HG03039 (cell line): ENCODE measurements around the gene AVL9.
A peak's percentile ranks its signal among the peaks of the same experiment; 100 is the strongest.
"Not testable (repeated sequence)": the region's sequence is repeated elsewhere in the genome, so short reads cannot be mapped to it uniquely, and the experiment has no call there.

Experiments
- ATAC-seq: cut with Tn5 transposase; IDR thresholded peaks from one replicate; pipeline ENCODE4 v1.9.1; 2021; ENCODE audit warnings: mild to moderate bottlenecking, moderate library complexity; ENCODE audit not compliant: unreplicated experiment

Gene AVL9

DNA sequence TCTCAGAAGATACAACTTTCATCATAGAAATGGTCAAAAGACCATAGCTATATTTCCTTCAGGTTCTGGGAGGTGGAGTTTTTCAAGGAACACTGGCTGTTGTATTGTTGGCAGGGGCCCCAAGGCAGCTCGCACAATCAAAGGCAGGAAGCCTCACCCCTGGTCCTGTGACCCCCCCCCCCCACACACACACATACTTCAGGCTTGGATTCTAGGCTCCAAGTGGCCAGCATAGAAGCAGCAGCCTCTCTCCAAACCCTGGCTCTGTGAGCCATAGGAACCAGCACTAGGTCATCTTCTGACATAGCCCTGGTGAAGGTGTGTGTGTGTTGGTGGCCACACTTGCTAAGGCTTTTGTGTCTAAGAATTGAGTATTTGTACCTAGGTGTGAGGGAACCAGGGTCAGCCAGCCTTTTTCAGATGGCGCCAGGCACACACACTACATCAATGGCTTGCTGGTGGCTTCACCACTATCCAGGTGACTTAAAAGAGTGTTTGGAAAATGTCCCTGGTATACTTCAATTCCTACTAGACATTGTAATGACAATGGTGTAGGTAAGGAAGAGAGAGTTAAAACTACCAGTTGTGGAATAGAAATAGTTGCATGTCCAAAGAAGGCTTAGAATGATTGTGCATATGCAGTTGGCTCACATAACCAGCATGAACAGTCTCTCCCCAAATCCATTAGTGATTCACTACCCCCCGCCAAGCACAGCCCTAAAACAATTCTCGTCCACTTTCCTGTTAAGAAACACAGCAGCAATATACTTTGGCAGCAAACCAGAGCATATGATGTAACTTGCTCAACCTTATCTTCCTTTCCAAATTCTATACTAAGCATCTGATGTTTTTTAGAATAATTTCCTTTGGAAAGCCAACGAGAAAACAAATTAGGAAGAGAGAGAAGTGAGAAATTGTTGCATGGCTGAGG is 91.3 kb downstream of the AVL9 start:
- no peak for ATAC-seq

DNA sequence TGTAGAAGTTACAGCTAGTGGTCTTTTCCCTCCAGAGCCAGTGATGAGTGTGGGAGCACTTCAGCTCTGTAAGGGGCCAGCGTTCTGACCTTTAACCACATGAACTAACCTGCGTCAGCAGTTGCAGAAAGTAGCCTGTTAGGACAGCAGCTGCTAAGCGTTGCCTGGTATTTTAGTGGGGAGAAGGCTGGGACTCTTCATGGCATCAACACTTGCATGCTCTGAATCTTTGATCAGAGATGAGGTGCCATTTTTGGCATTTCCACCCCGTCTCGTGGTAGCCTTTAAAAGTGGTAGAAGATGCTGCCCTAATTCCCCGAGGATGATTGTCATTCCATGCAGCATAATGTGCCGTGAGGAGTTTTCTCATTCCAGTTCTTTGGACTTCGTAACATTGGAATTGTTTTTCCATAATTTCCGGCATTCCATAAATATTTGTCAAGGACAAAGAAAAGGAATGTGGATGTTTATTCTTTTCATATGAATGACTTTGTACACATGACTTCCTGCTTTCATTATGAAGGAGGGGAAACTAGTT is 92.2 kb downstream of the AVL9 start:
- no peak for ATAC-seq

DNA sequence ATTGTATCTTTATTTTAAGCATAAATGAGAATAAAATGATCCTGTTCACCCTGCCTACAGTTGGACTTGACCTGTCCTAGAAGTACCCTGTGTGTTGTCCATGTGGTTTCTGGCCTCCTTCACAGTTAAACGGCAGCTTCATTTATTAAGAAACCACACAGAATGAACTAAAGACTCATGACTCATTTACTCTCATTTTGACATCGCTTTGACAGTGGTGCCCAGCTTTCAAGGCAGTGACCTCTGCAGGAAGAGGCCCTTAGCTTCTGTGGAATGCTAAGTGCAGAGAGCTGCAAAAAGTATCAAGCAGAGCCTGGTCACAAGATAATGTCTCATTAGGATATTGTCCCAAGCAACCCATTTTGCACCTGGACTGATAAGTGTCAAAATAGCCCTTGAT is 93.4 kb downstream of the AVL9 start:
- ATAC-seq, result peak; percentile 74

DNA sequence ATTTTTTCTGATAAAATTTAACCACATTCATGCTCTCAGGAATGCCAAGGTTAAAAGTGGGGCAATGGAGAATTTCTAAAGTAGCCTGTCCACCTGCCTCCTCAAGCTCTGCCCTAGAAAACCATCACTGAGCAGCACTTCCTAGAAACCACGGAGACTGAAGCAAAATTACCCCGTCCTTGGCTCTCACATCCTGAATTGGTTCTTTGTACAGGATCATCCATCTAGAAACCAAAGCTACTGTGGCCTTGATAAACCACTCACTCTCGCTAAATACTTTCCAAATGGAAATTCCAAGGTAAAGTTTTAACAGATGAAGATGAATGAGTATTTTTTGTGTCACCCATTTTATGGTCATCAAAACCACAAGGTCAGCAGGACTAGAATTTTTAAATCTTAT is 96.6 kb downstream of the AVL9 start:
- no peak for ATAC-seq

DNA sequence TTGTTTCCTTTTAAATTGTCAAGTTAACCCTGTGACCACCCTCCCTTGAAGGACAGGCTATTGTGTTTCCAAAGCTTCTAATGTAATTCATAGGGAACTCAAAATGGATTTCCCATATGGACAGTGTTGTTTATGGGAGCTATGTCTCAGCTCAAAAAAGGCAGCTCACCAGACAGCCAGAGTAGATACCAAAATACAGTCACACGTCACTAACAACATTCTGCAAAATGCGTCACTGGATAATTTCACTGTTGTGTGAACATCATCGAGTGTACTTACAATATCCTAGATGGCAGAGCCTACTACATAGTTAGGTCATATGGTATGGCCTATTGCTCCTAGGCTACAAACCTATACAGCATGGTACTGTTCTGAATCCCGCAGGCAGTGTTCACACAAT is 97.4 kb downstream of the AVL9 start:
- ATAC-seq, result no peak

DNA sequence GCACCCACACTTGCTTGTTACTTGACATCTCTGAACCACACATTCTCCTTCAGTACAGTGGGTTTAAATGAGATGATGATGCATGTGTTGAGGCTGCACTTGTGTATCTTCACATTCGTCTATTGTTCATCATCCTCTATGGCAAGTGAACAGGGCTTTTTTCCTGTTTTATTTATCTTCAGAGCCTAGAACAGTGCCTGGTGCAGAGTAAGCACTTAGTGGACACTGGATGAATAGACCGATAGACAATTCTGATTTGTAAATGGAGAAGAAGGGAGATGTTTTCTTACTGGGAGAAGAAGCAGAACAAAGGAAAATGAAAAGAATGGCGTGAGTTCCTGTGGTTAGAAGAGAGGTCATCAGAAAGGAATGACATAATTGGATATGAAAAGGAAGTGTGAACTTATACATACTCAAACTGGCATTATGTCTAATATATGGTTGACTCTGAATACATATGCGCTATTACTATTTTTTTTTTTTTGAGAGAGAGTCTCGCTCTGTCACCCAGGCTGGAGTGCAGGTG is 99.7 kb downstream of the AVL9 start:
- no peak for ATAC-seq

DNA sequence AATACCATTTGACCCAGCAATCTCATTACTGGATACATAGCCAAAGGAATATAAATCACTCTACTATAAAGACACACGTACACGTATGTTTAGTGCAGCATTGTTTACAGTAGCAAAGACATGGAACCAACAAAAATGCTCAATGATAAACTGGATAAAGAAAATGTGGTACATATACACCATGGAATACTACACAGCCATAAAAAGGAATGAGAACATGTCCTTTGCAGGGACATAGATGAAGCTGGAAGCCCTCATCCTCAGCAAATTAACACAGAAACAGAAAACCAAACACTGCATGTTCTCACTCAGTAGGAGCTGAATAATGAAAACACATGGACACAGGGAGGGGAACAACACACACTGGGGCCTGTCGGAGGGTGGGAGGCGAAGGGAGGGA is 105.9 kb downstream of the AVL9 start:
- not testable (repeated sequence) for ATAC-seq

DNA sequence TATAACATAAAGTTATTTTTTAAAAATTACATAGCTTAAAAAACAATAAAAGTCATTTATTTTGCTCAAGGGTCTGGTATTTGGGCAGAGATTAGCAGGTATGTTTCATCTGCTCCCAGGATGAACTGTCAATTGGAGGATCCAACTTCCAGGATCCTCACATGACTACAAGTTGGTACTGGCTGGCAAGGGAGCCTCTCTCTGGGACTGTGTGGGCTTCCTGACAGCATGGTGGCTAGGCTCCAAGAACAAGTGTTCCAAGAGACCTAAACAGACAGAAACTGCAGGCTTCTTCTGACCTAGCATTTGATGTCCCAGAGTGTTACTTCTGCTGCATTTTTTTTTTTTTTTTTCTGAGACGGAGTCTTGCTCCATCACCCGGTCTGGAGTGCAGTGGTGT is 107.2 kb downstream of the AVL9 start:
- ATAC-seq, result no peak

DNA sequence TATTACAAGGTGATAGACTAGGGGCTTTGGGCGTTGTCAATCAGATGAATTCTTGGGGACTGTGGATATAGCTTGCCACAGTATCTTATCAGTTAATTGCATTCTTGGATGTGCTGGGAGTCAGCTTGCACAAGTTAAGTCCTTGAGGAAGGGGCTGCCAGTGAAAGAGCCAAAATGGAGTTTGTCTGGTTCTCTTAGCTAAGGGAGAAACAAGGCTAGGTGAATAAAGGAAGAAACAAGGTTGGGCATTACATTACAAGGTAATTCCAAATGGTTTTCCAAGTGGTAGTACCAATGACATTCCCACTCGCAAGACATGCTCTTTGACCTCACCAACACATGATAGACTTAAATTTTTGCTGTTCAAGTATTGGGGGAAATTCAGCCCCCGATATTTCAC is 108.2 kb downstream of the AVL9 start:
- ATAC-seq, result not testable (repeated sequence)

DNA sequence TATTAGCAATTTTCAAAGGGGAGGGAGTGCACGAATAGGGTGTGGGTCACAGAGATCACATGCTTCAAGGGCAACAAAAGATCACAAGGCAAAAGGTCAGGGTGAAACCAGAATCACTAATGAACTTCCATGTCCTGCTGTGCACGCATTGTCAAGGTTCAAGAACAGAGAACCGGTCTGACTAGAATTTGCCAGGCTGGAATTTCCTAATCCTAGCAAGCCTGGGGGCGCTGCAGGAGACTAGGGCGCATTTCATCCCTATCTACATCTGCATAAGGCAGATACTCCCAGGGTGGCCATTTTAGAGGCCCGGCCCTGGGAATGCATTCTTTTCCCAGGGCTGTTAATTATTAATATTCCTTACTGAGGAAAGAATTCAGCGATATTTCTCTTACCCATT is 108.8 kb downstream of the AVL9 start:
- not testable (repeated sequence) for ATAC-seq

DNA sequence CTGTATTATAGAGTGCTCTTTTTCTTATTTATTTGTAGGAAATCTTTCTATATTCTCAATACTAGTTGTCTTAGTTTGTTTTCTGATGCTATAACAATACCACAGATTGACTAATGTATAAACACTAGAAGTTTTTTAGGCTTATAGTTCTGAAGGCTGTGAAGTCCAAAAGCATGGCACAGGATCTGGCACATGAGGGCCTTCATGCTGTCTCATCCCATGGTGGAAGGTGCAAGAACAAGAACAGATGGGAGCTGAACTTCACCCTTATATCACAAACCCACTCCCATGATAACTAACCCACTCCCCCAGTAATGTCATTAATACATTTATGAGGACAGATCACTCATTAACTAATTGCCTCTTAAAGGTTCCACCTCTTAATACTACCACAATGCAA is 109.7 kb downstream of the AVL9 start:
- no peak for ATAC-seq

DNA sequence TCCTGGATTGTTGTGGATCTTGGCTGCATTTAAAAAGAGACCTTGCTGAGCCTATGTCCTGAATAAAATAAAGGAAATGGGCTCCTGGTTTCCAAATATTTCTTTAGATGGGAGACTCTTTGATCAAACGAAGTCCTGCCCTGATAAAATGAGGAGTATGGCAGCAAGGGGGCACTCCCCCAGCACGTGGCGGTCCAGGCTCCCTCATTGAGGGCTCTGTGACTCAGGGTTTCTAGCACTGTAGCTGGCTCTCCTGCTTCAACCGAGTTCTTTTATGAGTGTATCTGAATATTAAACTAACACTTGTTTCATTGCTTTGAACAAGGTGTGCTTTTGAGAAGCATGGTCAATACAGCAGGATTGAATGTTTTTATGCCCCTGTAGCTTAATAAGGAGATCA is 114.2 kb downstream of the AVL9 start:
- ATAC-seq, result no peak

DNA sequence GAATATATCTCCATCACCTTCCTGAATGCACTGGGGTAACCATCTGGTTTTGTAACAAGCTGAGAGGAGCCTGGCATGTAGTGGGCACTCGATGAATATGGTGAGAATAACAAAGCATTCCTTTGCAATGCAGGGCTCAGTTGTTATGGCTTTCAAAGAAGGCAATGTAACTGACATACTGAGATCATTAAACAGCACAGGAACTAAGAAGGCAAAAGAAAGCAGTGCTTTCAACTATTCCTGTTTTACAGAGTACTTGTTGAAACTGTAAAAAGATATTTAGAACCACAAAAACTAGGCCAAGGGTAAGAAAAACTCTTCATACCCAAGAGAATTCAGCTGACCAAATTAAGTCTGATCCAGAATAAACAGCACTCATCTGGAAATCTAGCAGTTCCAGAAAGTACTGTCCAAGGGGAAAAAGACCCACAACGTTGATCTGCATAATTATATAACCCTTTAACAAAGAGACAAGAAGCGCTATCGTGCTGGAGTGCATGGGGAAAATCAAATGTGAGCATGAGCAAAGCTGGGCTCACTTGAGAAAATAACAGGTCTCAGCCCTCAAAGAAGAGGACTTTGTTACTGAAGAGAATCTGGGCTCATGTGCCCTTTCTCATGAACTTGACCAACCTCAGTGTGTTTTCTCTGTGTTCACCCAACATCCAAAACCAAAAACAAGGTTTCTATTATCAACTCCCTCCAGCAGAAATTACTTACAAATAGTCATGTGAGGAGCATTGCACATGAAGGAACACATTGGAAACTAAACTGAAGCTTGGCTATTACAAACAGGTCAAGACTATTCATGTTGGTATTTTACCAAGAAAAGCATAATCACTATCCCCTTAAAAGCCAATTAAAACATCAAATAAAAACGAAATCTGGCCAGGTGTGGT is 116.2 kb downstream of the AVL9 start:
- no peak for ATAC-seq

DNA sequence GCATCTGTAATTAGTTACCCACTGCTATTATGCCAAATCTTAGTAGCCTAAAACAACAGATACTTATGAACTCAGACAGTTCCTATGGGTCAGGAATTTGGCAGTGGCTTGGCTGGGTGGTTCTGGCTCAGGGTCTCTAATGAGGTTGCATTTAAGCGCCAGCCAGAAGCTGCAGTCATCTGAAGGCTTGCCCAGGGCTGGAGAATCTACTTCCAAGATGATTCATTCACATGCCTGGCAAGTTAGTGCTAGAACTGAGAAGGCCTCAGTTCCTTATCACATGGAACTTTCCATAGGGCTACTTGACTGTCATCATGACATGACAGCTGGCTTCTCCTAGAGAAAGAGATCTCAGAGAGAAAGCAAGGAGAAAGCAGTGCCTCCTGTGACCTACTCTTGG is 121.3 kb downstream of the AVL9 start:
- ATAC-seq, result no peak

DNA sequence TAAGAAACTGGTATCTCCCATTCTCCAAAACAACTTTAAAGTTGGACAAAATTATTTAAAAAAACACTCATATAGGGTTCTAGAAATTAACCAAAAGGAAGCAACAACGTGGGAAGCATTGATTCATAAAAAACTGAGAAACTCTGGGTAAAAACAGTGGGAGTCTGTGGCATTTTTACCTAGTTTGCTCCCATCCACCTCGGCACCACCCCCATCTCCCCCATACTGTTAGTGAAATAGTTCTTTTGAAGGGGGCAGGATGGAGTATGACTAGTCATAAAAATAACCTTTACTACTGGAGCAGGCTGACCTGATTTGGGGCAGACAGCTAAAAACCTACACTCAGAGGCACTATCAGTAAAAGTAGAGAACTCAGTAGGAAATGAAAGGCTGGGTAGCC is 123.2 kb downstream of the AVL9 start:
- no peak for ATAC-seq

DNA sequence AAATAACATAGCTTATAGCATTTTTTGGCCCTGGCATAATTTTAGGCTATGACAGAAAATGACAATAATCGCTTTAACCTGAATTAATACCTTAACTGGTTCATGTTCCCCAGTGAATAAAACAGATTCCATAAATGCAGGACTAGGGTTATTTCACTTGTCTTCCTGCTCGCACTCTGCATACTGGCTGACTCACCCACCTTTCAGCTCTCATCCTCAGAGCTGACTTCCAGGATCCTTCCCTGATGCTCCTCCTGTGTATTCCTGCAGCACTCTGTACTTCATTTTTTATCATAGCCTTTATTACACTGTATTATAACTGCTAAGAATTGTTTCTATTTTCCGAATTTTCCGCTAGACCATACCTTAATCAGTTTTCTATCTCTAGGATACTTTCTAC is 123.7 kb downstream of the AVL9 start:
- ATAC-seq, result no peak

DNA sequence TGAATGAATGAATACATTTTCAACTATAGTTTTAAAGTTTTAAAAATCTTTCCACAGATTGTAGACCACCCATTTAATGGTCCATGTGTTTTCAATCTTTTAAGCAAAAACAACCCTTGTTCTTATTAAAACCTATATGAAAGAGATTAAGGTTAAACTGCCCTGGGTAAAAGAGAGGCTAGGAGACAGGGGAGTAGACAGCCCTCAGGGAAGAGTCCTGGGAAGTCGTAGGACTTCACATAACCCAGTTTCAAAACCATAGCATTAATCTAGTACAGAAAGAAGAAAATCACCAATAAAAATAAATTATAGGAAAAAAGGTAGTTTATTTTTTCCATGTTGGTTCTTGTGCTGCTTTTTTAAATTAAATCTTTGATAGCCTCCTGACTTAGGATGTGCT is 124.1 kb downstream of the AVL9 start:
- ATAC-seq, result not testable (repeated sequence)

DNA sequence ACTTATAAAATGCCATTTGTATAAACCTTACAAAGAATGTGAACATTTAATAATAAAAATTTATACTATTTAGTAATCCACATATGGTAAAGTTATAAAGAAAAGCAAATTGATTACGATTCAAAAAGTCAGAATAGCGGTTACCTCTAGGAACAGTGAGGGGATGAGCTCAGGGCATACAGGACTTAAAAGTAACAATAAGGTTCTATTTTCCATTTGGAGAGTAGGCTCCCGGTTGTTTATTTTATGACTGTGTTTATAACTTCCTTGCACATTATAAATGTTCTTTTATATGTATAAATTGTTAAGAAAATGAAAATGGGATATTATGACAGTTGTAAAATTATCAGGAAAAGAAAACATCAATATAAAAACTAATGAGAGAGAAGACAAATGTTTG is 135.7 kb downstream of the AVL9 start:
- ATAC-seq, result no peak

DNA sequence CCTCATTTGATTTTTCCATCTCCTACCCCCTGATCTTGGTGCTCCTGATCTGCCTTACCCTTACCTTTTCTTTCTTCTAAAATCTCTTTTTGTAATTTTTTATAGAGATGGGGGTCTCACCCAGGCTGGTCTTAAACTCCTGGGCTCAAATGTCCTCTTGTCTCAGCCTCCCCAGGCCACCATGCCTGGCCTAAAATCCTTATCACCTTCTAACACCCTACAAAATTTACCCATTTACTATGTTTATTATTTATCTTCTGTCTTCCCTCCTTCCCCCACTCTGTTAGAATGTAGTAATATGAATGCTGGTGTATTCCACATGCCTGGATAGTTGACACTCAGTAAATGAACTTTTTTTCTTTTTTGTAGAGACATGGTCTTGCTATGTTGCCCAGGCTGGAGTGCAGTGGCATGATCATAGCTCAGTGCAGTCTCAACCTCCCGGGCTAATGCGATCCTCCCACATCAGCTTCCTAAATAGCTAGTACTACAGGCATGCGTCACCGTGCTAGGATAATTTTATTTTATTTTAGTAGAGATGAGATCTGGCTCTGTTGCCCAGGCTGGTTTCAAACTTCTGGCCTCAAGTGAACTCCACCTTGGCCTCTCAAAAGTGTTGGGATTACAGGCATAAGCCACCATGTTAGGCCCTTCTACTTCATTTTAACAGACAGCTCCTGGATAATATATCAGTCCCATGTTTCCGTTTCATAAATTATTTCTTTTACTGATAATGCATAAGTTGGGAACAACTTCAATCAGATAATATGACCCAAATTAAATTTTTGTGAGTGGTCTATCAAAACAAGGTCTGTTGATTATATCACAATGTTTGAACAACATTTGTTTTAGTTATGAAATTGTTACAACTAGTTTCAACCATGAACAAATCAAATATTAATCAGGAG is 136.6 kb downstream of the AVL9 start:
- ATAC-seq, result not testable (repeated sequence)

DNA sequence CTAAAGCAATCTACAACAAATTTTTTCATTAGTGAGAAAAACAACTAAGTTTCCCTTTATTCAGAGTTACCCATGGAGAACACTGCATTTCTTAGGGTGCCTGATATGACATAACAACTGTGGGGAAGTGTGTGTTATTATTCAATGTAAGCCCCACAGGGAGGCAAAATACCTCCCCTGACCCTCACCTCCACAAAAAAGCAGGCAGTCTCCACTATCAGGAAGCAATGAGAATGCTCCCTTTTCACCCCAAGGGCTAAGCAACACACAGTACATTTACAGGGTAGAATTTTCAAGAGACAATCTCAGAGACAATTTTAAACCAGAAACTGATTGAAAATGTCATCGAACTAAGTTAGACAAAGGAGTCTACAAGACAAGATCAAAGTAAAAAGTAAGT is 138.2 kb downstream of the AVL9 start:
- ATAC-seq, result not testable (repeated sequence)
